Middle frontal gyrus (tissue), 1 donor: ENCODE measurements around the gene FKBP1A.

ENCODE experiments used
- DNase-seq: peaks from one replicate; pipeline ENCODE4 v3.0.0-alpha.2; 2015; ENCODE audit warnings: low spot score; ENCODE audit errors: extremely low spot score

The FKBP1A gene

DNA sequence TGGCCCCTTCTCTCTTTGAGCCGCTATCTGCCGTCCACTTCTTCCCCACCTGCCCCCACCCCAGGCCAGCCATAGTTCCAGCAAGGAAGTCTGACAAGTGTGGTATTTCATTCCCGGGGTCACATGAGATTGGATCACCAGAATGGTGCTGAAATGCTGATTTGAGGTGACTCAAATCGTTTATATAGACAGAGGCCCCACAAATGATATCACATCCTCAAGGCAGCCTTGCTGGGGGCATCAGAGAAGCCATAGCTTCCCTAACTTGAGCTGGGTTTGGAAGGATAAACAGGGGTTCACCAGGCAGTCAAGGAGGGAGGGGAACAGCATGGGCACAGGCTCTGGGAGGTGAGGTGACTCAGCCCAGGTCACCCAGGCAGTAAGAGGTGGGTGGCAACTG, 73.8 kb downstream of the FKBP1A start:
- DNase-seq = no peak
